ENCODE measurements around the gene PCK2. TPM values are rescaled to one million over a fixed set of nuclear protein-coding genes. Genes with fewer than 3 reads are reported as not detected.

The PCK2 gene
- total RNA-seq, 1 experiment from 2014 or later: 48.9 TPM

DNA sequence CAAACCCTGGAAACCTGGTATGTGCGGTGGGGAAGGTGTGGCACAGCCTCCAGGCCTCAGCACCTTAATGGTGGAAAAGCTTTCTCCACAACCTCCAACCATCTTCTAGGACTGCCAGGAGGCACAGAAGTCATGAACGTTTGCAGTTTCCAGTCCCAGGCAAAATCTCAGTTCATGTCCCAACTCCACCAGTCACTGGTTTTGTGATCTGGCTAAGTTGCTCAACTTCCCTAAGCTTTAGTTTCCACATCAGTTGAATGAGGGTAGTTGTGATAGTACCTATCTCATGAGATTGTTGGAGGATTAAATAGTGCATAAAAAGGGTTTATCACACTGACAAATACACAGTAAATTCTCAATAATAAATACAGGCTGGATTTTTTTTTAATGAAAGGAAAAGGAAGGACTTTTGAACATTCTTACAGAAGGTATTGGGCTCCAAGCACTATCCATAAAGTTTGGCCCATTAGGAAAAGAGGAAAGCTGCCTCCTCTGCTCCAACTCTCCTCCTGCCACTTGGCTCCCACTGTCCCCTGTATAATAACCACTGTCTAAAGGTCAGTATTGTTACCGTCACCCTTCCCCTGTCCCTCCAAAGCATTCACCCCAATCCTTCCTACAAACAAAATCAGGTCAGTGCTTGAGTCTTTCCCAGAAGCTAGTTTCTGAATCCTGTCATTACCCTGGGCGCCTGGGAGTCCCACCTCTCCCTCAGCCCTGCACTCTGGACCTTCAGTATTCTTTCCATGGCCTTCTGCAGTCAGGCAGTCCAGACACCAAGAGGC lies 6.3 kb downstream of the PCK2 start:
- Mint-ChIP-seq H3K4me3 (no peak overlapping the region), H3K4me1 (peaks cover 5 to 11% of the 10 kb centered on the region in 2 experiments), H3K27ac (no peak overlapping the region), H3K27me3 (ENCODE audit: low read depth) (no peaks in the 10 kb centered on the region; the same call in 1 of the 2 replicates), H3K36me3 (ENCODE audit: insufficient read depth in 1 of 3, low read depth in 3 of 3) (peaks cover 71 to 86% (median 77%) of the 10 kb centered on the region in 3 experiments), H3K9me3 (peaks cover 18 to 19% of the 10 kb centered on the region in 2 experiments)
- TF ChIP-seq, protein P1, sequence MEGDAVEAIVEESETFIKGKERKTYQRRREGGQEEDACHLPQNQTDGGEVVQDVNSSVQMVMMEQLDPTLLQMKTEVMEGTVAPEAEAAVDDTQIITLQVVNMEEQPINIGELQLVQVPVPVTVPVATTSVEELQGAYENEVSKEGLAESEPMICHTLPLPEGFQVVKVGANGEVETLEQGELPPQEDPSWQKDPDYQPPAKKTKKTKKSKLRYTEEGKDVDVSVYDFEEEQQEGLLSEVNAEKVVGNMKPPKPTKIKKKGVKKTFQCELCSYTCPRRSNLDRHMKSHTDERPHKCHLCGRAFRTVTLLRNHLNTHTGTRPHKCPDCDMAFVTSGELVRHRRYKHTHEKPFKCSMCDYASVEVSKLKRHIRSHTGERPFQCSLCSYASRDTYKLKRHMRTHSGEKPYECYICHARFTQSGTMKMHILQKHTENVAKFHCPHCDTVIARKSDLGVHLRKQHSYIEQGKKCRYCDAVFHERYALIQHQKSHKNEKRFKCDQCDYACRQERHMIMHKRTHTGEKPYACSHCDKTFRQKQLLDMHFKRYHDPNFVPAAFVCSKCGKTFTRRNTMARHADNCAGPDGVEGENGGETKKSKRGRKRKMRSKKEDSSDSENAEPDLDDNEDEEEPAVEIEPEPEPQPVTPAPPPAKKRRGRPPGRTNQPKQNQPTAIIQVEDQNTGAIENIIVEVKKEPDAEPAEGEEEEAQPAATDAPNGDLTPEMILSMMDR (conservative IDR thresholded peaks at IDR 0.05): no peak
- Histone ChIP-seq H4K91ac (ENCODE audit: insufficient read length, low read depth, low read length) (no peak overlapping the region), H3K9ac (ENCODE audit: extremely low read depth, insufficient read length, low read length) (no peak overlapping the region), H2AK5ac (ENCODE audit: insufficient read length, low read length) (no peak overlapping the region), H3K23ac (ENCODE audit: insufficient read length, low read depth, low read length) (no peak overlapping the region), H3K56ac (ENCODE audit: insufficient read length, low read depth, low read length) (no peak overlapping the region), H2BK5ac (ENCODE audit: insufficient read length, low read length) (no peak overlapping the region), H3K79me2 (ENCODE audit: insufficient read depth, low read length) (no peaks in the 10 kb centered on the region; the same call in 1 of the 2 replicates), H2BK120ac (ENCODE audit: low read depth, low read length, poor library complexity, severe bottlenecking) (no peak overlapping the region), H2BK12ac (ENCODE audit: insufficient read length, low read depth, low read length) (no peak overlapping the region), H3K9me3 (ENCODE audit: control insufficient read depth, low read depth, low read length) (no peaks in the 10 kb centered on the region), H3K27ac (ENCODE audit: insufficient read length, low read depth, low read length) (no peak overlapping the region), H3K4me2 (ENCODE audit: insufficient read depth, insufficient read length, low read length) (no peak overlapping the region), H3K79me1 (ENCODE audit: insufficient read depth, low read depth, low read length, poor library complexity, severe bottlenecking) (no peaks in the 10 kb centered on the region), H4K20me1 (ENCODE audit: control insufficient read depth, insufficient read depth, insufficient read length) (no peaks in the 10 kb centered on the region), H3K18ac (ENCODE audit: insufficient read length, low read depth, low read length) (no peak overlapping the region), H2AFZ (ENCODE audit: low read length) (no peak overlapping the region), H2BK15ac (ENCODE audit: low read depth, low read length) (no peak overlapping the region), H4K5ac (ENCODE audit: insufficient read length, low read depth, low read length) (no peak overlapping the region), H3K4me1 (ENCODE audit: insufficient read depth, low read length) (no peaks in the 10 kb centered on the region), H2BK20ac (ENCODE audit: low read depth, low read length, poor library complexity, severe bottlenecking) (no peak overlapping the region), H4K8ac (replicated peaks; ENCODE audit: insufficient read length, low read depth, low read length) (no peak overlapping the region), H3K14ac (ENCODE audit: insufficient read depth, low read length) (no peak overlapping the region), H3K27me3 (ENCODE audit: insufficient read depth, low read length) (no peaks in the 10 kb centered on the region), H3K23me2 (ENCODE audit: insufficient read length, low read depth, low read length, poor library complexity, severe bottlenecking) (peaks cover under 1% of the 10 kb centered on the region), H3K4ac (ENCODE audit: low read depth, low read length) (no peak overlapping the region), H3T11ph (ENCODE audit: low read length) (no peak overlapping the region)
- no peak for DNase-seq
- WGBS (ENCODE audit: extremely low coverage, insufficient read length, low lambda C conversion rate): no CpG with 5 or more reads among the region's 4 CpGs

Measured in H9 (cell line).